ENCODE data around the gene GABRG3.

GRCh38 chr15:27054426-27054825 is 83.4 kb downstream of the GABRG3 start:
- TF ChIP-seq, protein P1, sequence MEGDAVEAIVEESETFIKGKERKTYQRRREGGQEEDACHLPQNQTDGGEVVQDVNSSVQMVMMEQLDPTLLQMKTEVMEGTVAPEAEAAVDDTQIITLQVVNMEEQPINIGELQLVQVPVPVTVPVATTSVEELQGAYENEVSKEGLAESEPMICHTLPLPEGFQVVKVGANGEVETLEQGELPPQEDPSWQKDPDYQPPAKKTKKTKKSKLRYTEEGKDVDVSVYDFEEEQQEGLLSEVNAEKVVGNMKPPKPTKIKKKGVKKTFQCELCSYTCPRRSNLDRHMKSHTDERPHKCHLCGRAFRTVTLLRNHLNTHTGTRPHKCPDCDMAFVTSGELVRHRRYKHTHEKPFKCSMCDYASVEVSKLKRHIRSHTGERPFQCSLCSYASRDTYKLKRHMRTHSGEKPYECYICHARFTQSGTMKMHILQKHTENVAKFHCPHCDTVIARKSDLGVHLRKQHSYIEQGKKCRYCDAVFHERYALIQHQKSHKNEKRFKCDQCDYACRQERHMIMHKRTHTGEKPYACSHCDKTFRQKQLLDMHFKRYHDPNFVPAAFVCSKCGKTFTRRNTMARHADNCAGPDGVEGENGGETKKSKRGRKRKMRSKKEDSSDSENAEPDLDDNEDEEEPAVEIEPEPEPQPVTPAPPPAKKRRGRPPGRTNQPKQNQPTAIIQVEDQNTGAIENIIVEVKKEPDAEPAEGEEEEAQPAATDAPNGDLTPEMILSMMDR (IDR thresholded peaks at IDR 0.05) = no peak
- no peak for TF ChIP-seq POLR2A (IDR thresholded peaks at IDR 0.05)

Measured in breast epithelium (tissue), 3 donors.